NCI-H1417 treated with DMSO at 0.1 percent for 48 hours (cell line): Measurements from ENCODE around the gene SORCS3.
A peak's percentile ranks its signal among the peaks of the same experiment; 100 is the strongest.
"Not testable (repeated sequence)": the region's sequence is repeated elsewhere in the genome, so short reads cannot be mapped to it uniquely, and the experiment has no call there.

Source experiments
- DNase-seq: peaks from one replicate; lab custom pipeline; 2025; lab: John Stamatoyannopoulos, UW

Gene SORCS3

DNA sequence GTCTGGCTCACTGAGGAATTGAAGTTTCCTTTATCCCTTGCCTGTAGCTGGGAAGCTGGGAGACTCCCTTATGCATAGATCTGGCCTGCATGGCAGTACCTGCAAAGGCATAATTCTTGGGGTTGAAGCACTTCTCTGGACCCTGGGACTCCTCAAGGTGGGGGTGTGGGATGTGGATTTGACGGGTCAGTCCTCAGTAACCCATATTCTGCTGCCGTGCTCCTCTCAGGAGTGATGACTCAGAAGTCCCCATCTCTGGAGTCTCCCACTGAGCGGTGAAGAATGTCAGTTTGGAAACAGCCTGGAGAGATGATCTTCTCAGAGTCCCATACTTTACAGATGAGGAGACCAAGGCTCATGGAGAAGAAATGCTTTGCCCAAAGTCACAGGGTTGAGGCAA is 49.0 kb downstream of the SORCS3 start:
- no peak for DNase-seq

GRCh38 chr10:104690959-104691358 is 49.9 kb downstream of the SORCS3 start:
- DNase-seq, result no peak

GRCh38 chr10:104694074-104694473 is 53.0 kb downstream of the SORCS3 start:
- DNase-seq, result no peak

DNA sequence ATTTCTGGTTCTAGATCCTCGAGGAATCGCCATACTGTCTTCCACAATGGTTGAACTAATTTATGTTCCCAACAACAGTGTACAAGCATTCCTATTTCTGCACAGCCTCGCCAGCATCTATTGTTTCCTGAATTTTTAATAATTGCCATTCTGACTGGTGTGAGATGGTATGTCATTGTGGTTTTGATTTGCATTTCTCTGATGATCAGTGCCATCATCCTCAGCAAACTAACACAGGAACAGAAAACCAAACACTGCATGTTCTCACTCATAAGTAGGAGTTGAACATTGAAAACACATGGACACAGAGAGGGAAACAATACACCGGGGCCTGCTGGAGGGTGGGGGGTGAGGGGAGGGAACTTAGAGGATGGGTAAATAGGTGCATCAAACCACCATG is 62.2 kb downstream of the SORCS3 start:
- DNase-seq, result not testable (repeated sequence)

DNA sequence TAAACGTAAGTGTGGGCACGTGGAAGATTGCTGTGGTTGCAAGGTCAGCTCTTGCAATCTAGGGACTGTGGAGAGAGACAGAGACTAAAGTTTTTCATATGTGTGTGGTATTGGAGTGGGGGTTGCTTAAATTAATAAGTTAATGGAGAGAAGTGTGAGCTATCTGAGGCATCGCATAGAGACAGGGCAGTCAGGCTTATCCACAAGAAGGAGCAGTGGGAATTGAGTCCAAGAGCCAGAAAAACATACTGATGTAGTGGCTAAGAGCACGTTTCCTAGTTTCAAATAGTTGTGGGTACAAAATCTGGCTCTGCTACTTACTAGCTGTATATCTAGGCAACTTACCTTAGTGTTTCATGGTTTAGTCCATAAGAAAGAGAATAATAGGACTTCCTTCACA is 65.8 kb downstream of the SORCS3 start:
- DNase-seq, result no peak

- DNase-seq, result peak; percentile 90
These were observed 66.7 kb downstream of the SORCS3 start for GRCh38 chr10:104707602-104708459.

GRCh38 chr10:104711302-104711721 is 70.2 kb downstream of the SORCS3 start:
- no peak for DNase-seq

DNA sequence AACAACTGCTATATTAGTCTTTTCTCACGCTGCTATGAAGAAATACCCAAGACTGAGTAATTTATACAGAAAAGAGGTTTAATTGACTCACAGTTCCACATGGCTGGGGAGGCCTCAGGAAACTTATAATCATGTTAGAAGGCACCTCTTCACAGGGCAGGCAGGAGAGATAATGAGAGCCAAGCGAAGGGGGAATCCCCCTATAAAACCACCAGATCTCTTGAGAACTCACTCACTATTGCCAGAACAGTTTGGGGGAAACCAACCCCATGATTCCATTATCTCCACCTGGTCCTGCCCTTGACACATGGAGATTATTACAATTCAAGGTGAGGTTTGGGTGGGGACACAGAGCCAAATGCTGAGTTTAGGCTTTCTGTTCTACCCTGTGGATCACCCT is 89.5 kb downstream of the SORCS3 start:
- DNase-seq, result not testable (repeated sequence)

- DNase-seq, result no peak
These were observed 90.1 kb downstream of the SORCS3 start for GRCh38 chr10:104731192-104731591.

- no peak for DNase-seq
These were observed 91.1 kb downstream of the SORCS3 start for GRCh38 chr10:104732222-104732621.

DNA sequence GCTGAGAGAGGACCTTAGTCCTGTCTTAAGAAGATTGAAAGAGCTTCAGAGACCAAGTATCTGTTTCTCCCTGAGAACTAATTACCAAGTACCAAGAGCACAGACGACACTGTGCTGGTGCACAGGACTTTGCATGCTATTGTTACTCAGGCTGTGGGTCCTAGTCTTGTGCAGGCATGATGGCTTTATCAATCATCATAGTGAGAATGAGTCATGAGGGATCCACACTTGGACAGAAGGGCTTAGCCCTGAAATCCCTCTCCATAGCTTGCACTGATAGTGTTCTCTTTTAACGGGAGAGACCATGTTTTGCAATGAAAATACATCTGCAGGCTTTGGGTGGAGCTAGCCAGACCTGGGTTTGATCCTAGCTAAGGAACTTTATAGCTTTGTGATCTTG is 93.3 kb downstream of the SORCS3 start:
- no peak for DNase-seq

DNA sequence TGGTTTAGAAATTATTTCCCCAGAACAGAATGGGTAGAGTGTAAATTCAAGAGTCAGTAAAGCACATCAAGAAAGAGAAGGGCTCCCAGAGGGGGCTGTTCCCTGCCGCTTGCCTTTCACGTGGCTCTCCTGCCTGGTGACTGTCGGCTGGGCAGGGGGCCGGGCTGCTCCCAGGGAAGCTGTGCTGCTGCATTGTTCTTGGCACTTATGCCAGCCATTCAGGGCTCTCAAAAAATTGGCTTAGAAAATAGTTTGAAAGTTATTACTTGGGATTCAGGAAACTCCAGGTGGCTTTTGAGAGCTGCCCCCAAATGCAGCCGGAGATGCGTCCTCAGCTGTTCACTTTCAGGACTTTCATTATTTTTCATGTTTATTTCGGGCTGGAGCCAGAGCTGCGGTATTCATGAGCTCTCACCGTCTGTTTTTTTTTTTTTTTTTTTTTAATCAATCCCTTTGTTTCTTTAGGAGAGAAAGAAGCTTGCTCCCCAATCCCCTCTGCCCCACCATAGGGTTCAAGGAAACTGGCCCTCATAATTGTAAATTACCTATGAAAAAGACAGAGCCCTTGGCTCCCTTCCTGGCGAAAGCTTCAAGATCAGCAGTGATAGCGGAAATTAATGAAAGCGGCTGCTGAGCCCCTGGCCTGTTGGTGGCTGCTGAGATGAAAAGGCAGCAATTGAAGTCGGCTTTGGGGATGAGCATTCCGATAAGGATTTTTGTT is 94.1 kb downstream of the SORCS3 start:
- DNase-seq, result no peak

DNA sequence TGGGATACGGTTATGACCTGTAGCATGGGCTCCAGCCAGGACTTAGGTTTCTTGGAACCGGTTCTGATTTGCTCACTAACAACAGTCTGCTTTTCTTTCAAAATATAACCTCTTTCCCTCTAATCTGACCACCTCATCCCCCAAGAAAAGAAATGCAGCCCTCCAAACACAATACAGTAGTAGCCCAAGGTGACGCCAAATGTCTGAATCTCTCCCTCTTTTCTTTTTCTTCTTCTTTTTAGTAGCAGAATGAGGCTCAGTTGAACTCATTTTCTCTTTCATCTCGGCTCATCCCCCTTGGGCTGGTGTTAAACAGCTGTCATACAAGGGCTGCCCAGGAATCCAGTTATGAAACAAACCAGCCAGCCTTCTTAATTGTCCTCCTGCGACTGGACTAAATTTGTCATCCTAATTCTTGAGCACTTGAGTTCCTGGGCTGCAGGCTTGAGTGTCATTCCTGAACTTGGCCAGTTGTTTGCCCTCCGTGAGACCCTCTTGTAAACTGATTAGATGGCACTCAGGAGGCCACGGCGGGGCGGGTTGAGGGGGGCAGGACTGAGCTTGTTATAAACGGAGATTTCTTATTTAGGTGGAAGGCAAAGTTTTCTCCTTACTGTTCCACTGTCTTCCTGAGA is 94.8 kb downstream of the SORCS3 start:
- no peak for DNase-seq

GRCh38 chr10:104741127-104741526 is 100.0 kb downstream of the SORCS3 start:
- no peak for DNase-seq

GRCh38 chr10:104744052-104744451 is 103.0 kb downstream of the SORCS3 start:
- DNase-seq, result no peak

DNA sequence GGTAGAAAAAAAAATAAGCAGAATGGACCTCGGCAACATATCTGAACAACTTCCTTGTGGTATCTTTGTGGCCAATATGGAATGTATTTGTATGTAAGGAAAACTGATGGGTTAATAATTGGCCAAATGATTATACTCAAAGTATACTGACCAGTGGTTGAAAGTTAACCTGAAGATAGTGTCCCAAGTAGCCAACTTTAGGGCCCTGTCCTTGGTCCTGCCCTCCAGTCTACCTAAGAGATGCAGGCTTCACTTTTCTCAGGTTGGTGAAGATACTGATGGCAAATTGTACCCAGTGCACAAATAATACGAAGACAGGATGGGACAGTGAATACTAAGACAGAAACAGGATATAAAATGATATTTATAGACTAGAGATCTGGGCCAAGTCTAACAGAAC is 109.2 kb downstream of the SORCS3 start:
- DNase-seq, result no peak

DNA sequence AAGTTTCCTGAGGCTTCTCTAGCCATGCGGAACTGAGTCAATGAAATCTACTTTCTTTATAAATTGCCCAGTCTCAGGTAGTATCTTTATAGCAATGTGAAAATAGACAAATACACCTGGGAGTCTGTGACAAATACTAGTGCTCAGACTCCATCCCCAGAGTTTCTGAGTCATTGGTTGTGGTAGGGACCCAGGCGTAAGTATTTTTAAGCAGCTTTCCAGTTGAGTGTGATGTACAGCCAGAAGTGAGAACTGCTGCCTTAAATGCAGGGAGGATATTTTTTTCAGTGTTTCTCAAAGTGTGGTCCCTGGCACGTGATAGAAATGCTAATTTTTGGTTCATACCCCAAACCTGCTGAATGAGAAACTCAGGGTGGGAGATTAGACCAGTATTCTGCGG is 121.7 kb downstream of the SORCS3 start:
- no peak for DNase-seq

- DNase-seq, result no peak
These were observed 125.3 kb downstream of the SORCS3 start for GRCh38 chr10:104766341-104766740.

DNA sequence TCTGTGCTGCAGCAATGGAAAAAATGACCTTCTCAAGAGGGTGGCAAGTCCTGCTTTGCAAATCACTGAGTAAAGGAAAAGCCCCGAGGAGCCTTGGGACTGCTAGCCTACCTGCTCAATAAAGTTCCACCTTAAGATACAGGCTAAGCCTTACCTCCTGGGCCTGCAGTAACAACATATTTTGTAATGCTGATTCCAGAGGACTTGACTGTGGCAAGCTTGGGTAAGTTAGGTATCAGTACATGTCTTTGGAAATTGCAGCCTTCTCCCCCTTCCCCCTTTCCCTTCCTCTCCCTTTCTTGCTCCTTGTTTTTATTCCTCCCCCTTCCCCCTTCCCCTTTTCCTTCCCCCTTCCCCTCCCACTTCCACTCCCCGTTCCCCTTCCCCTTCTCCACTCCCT is 126.2 kb downstream of the SORCS3 start:
- no peak for DNase-seq

- DNase-seq, result no peak
These were observed 126.7 kb downstream of the SORCS3 start for GRCh38 chr10:104767745-104768144.

- DNase-seq, result no peak
These were observed 132.0 kb downstream of the SORCS3 start for GRCh38 chr10:104773105-104773504.

- no peak for DNase-seq
These were observed 133.1 kb downstream of the SORCS3 start for GRCh38 chr10:104774234-104774633.
